HCT116 (cell line): Measurements from ENCODE around the gene CDRT15.

ENCODE experiments used
- CEBPB ChIP-seq: IDR thresholded peaks from 2 replicates; pipeline ENCODE4 v1.6.1; 2012; ENCODE audit warnings: low read depth
- EZH2 ChIP-seq: fragments of 200-600 bp; sonication (generic); IDR thresholded peaks from 2 replicates; pipeline ENCODE4 v1.6.1; 2017; ENCODE audit warnings: antibody characterized with exemption, mixed run types
- POLR2AphosphoS5 ChIP-seq: IDR thresholded peaks from 2 replicates; pipeline ENCODE4 v1.6.1; 2011; ENCODE audit warnings: mild to moderate bottlenecking, low read depth, low read length, moderate library complexity
- SP1 ChIP-seq: IDR thresholded peaks from 2 replicates; pipeline ENCODE4 v1.6.1; 2012; ENCODE audit warnings: low read depth
- TCF7L2 ChIP-seq: IDR thresholded peaks from 2 replicates; pipeline ENCODE4 v1.7.0; 2011; ENCODE audit warnings: borderline replicate concordance, inconsistent platforms; ENCODE audit not compliant: insufficient read depth, insufficient read length; ENCODE audit errors: extremely low read depth
- ZNF274 ChIP-seq: fragments of 200-500 bp; sonication (Bioruptor generic); IDR thresholded peaks from 2 replicates; pipeline ENCODE4 v1.6.1; 2014; ENCODE audit warnings: mild to moderate bottlenecking, low read depth, low read length, inconsistent platforms
- TF ChIP-seq, protein P1 (sequence below), 3 experiments: fragments of 200-600 bp in 1 of 3; sonication (generic) in 1 of 3; IDR thresholded peaks in 2 of 3; conservative IDR thresholded peaks in 1 of 3; 2 replicates each; pipeline ENCODE4 v1.5.1; 2012 to 2017; ENCODE audit warnings: low read depth in 2 of 3, low read length in 2 of 3, antibody characterized with exemption in 1 of 3, borderline replicate concordance in 1 of 3, control low read depth in 1 of 3, mild to moderate bottlenecking in 1 of 3, mixed read lengths in 1 of 3, mixed run types in 1 of 3, moderate library complexity in 1 of 3; ENCODE audit not compliant: insufficient read depth in 1 of 3

DNA sequence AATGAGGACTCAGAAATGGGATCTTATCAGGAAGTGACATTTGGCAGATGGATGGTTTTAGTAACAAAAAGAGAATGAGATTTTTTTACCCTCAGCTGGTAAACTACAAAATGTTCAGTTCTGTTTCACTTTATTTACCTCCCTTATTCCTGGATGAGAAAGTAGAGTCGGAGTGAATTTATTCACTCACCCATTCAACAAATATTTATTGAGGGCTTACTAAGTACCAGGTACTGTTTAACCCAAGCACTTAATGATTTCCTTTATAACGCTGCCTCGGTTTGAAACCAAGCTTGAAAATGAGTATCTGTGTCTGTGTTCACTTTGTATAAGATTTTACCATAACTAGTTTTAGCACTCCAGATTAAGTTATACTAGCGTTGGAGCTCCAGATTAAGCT lies 38.1 kb downstream of the CDRT15 start:
- TF ChIP-seq, protein P1, sequence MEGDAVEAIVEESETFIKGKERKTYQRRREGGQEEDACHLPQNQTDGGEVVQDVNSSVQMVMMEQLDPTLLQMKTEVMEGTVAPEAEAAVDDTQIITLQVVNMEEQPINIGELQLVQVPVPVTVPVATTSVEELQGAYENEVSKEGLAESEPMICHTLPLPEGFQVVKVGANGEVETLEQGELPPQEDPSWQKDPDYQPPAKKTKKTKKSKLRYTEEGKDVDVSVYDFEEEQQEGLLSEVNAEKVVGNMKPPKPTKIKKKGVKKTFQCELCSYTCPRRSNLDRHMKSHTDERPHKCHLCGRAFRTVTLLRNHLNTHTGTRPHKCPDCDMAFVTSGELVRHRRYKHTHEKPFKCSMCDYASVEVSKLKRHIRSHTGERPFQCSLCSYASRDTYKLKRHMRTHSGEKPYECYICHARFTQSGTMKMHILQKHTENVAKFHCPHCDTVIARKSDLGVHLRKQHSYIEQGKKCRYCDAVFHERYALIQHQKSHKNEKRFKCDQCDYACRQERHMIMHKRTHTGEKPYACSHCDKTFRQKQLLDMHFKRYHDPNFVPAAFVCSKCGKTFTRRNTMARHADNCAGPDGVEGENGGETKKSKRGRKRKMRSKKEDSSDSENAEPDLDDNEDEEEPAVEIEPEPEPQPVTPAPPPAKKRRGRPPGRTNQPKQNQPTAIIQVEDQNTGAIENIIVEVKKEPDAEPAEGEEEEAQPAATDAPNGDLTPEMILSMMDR (IDR thresholded peaks at IDR 0.05 in 2 of 3, conservative IDR thresholded peaks at IDR 0.05 in 1 of 3; ENCODE audit: borderline replicate concordance in 1 of 3, insufficient read depth in 1 of 3, low read depth in 2 of 3, low read length in 2 of 3), result no peak
- TF ChIP-seq CEBPB (no peak), EZH2 (no peak), TCF7L2 (no peak), POLR2AphosphoS5 (no peak), SP1 (no peak), ZNF274 (no peak)
